GM10248 (cell line): Measurements from ENCODE around the gene LRRC4C.

Experiments used
- CTCF ChIA-PET: fragments of 300-600 bp; sonication (Branson Sonifier 250); formaldehyde crosslinking; extraction: SDS; loops from one replicate; lab custom pipeline; 2021; ENCODE audit warnings: antibody characterized with exemption; lab: Yijun Ruan, JAX
- POLR2A ChIA-PET: fragments of 350-650 bp; sonication (Branson Sonifier 250); formaldehyde crosslinking; extraction: SDS; loops from one replicate; lab custom pipeline; 2020; ENCODE audit warnings: antibody characterized with exemption; lab: Yijun Ruan, JAX
- DNase-seq: peaks from one replicate; pipeline ENCODE4 v3.0.0; 2012; ENCODE audit errors: extremely low spot score
- CTCF ChIP-seq: IDR thresholded peaks from 2 replicates; pipeline ENCODE4 v1.5.1; 2012; ENCODE audit warnings: mild to moderate bottlenecking, low read depth; ENCODE audit errors: extremely low read depth, missing control alignments, control extremely low read depth

The LRRC4C gene

GRCh38 chr11:40314327-40314726 lies 1145.1 kb downstream of the LRRC4C start:
- no peak for TF ChIP-seq CTCF
- CTCF ChIA-PET: no interaction called here
- no peak for DNase-seq
- POLR2A ChIA-PET: no interaction called here

GRCh38 chr11:40306938-40307548 lies 1152.4 kb downstream of the LRRC4C start:
- DNase-seq: peak; percentile 34
- peak; percentile 43 for TF ChIP-seq CTCF
- ChIA-PET CTCF (interaction anchor here (0.6 to 4.9 kb wide), 9 partner anchors 8 to 894 kb away, joined by 3 to 24 read pairs (median 3); no protein-coding TSS in a partner anchor), POLR2A (no interaction called here)

- CTCF ChIA-PET: interaction anchor here (4.9 kb wide), 1 partner anchor 8 kb away, joined by 24 read pairs; no protein-coding TSS in a partner anchor
- DNase-seq: no peak
- no peak for TF ChIP-seq CTCF
- POLR2A ChIA-PET: no interaction called here
Measured at GRCh38 chr11:40302669-40303068, 1156.8 kb downstream of the LRRC4C start.

GRCh38 chr11:40295466-40295865 lies 1164.0 kb downstream of the LRRC4C start:
- ChIA-PET POLR2A (no interaction called here), CTCF (interaction anchor here (1.4 to 2.8 kb wide), 4 partner anchors 10 to 15 kb away, joined by 3 to 10 read pairs (median 6); no protein-coding TSS in a partner anchor)
- no peak for DNase-seq
- no peak for TF ChIP-seq CTCF

GRCh38 chr11:40294741-40295140 lies 1164.7 kb downstream of the LRRC4C start:
- POLR2A ChIA-PET: no interaction called here
- TF ChIP-seq CTCF: no peak
- DNase-seq: no peak
- CTCF ChIA-PET: interaction anchor here (0.7 to 2.8 kb wide), 18 partner anchors 11 to 924 kb away, joined by 3 to 24 read pairs (median 4); no protein-coding TSS in a partner anchor

GRCh38 chr11:40294349-40294735 lies 1165.1 kb downstream of the LRRC4C start:
- POLR2A ChIA-PET: no interaction called here
- CTCF ChIA-PET: interaction anchor here (0.7 to 2.8 kb wide), 21 partner anchors 11 to 923 kb away, joined by 3 to 24 read pairs (median 4); no protein-coding TSS in a partner anchor
- DNase-seq: no peak
- TF ChIP-seq CTCF: no peak
